ENCODE data around the gene NDUFAF2. TPM values are rescaled to one million over a fixed set of nuclear protein-coding genes. Genes with fewer than 3 reads are reported as not detected.
"Not testable (repeated sequence)": the region's sequence is repeated elsewhere in the genome, so short reads cannot be mapped to it uniquely, and the experiment has no call there.

NDUFAF2 gene
- total RNA-seq, 1 donor from 2014 or later = 21.3 TPM

GRCh38 chr5:60977956-60978737 lies 33.1 kb downstream of the NDUFAF2 start:
- Mint-ChIP-seq H3K36me3 (peaks cover 5% of the 10 kb centered on the region), H3K27ac (no peak overlapping the region), H3K27me3 (ENCODE audit: low read depth) (no peaks in the 10 kb centered on the region), H3K9me3 (peaks cover 18% of the 10 kb centered on the region), H3K4me3 (no peak overlapping the region), H3K4me1 (no peaks in the 10 kb centered on the region)
- no peak for DNase-seq (ENCODE audit: low spot score in 2 of 2, unreplicated experiment in 2 of 2)
- TF ChIP-seq, protein P1, sequence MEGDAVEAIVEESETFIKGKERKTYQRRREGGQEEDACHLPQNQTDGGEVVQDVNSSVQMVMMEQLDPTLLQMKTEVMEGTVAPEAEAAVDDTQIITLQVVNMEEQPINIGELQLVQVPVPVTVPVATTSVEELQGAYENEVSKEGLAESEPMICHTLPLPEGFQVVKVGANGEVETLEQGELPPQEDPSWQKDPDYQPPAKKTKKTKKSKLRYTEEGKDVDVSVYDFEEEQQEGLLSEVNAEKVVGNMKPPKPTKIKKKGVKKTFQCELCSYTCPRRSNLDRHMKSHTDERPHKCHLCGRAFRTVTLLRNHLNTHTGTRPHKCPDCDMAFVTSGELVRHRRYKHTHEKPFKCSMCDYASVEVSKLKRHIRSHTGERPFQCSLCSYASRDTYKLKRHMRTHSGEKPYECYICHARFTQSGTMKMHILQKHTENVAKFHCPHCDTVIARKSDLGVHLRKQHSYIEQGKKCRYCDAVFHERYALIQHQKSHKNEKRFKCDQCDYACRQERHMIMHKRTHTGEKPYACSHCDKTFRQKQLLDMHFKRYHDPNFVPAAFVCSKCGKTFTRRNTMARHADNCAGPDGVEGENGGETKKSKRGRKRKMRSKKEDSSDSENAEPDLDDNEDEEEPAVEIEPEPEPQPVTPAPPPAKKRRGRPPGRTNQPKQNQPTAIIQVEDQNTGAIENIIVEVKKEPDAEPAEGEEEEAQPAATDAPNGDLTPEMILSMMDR (IDR thresholded peaks at IDR 0.05; ENCODE audit: unreplicated experiment) = no peak

DNA sequence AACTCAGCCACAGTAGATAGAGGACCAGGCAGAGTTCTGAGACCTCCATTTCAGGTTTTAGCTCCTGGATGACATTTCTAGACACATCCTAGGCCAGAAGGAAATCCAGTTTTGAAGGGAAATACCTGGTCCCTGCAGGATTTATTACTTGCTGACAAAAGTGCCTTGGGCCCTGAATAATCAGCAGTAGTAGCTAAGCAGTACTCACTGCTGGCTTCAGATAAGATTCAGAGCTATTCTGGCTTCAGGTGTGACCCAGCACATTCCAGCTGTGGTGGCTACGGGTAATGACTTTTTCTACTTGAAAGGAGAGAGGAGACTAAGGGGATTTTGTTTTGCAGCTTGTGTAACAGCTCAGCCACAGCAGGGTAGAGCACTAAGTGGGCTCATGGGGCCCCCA lies 34.0 kb downstream of the NDUFAF2 start:
- H3K27ac Mint-ChIP-seq = no peak overlapping the region
- H3K4me1 Mint-ChIP-seq = no peaks in the 10 kb centered on the region
- H3K4me3 Mint-ChIP-seq = no peak overlapping the region
- H3K36me3 Mint-ChIP-seq = peaks cover 5% of the 10 kb centered on the region
- H3K9me3 Mint-ChIP-seq = peaks cover 18% of the 10 kb centered on the region
- TF ChIP-seq, protein P1 (IDR thresholded peaks at IDR 0.05; ENCODE audit: unreplicated experiment) = no peak
- DNase-seq (ENCODE audit: low spot score in 2 of 2, unreplicated experiment in 2 of 2) = no peak
- no peaks in the 10 kb centered on the region for H3K27me3 Mint-ChIP-seq (ENCODE audit: low read depth)

DNA sequence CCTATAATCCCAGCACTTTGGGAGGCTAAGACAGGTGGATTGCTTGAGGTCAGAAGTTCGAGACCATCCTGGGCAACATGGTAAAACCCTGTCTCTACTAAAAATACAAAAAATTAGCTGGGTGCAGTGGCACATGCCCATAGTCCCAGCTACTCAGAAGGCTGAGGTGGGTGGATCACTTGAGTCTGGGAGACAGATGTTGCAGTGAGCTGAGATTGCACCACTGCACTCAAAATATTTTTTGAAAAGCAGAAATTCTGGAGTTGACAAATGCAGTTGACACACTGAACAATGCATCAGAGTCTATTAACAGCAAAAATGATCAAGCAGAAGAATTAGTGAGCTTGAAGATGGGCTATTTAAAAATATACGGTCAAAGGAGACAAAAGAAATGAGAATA lies 35.5 kb downstream of the NDUFAF2 start:
- no peak for DNase-seq (ENCODE audit: low spot score in 2 of 2, unreplicated experiment in 2 of 2)
- H3K4me1 Mint-ChIP-seq = no peaks in the 10 kb centered on the region
- no peak overlapping the region for H3K4me3 Mint-ChIP-seq
- H3K27ac Mint-ChIP-seq = no peak overlapping the region
- TF ChIP-seq, protein P1 (IDR thresholded peaks at IDR 0.05; ENCODE audit: unreplicated experiment) = no peak
- H3K9me3 Mint-ChIP-seq = peaks cover 25% of the 10 kb centered on the region
- no peaks in the 10 kb centered on the region for H3K27me3 Mint-ChIP-seq (ENCODE audit: low read depth)
- H3K36me3 Mint-ChIP-seq = peaks cover 12% of the 10 kb centered on the region

DNA sequence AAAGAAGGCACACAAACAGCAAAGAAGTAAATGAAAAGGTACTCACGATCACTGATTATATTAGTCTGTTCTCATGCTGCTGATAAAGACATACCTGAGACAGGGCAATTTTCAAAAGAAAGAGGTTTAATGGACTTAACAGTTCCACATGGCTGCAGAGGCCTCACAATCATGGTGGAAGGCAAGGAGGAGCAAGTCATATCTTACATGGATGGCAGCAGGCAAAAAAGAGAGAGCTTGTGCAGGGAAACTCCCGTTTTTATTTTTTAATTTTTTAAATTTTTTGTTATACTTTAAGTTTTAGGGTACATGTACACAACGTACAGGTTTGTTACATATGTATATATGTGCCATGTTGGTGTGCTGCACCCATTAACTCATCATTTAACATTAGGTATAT lies 37.1 kb downstream of the NDUFAF2 start:
- not testable (repeated sequence) for DNase-seq (ENCODE audit: low spot score in 2 of 2, unreplicated experiment in 2 of 2); H3K4me3 Mint-ChIP-seq; H3K27ac Mint-ChIP-seq; H3K27me3 Mint-ChIP-seq (ENCODE audit: low read depth); H3K4me1 Mint-ChIP-seq
- Mint-ChIP-seq H3K9me3 (peaks cover 39% of the 10 kb centered on the region), H3K36me3 (peaks cover 15% of the 10 kb centered on the region)

GRCh38 chr5:60989790-60990189 lies 44.8 kb downstream of the NDUFAF2 start:
- TF ChIP-seq, protein P1 (IDR thresholded peaks at IDR 0.05; ENCODE audit: unreplicated experiment) = no peak
- Mint-ChIP-seq H3K4me1 (no peaks in the 10 kb centered on the region), H3K4me3 (no peak overlapping the region), H3K36me3 (peaks cover 17% of the 10 kb centered on the region), H3K27ac (no peak overlapping the region), H3K27me3 (ENCODE audit: low read depth) (no peaks in the 10 kb centered on the region), H3K9me3 (peaks cover 65% of the 10 kb centered on the region)
- no peak for DNase-seq (ENCODE audit: low spot score in 2 of 2, unreplicated experiment in 2 of 2)

GRCh38 chr5:60992871-60993270 lies 47.9 kb downstream of the NDUFAF2 start:
- DNase-seq (ENCODE audit: low spot score in 2 of 2, unreplicated experiment in 2 of 2) = no peak
- no peaks in the 10 kb centered on the region for H3K4me1 Mint-ChIP-seq
- H3K9me3 Mint-ChIP-seq = peaks cover 43% of the 10 kb centered on the region
- H3K36me3 Mint-ChIP-seq = peaks cover 10% of the 10 kb centered on the region
- TF ChIP-seq, protein P1 (IDR thresholded peaks at IDR 0.05; ENCODE audit: unreplicated experiment) = no peak
- H3K27ac Mint-ChIP-seq = no peak overlapping the region
- H3K4me3 Mint-ChIP-seq = no peak overlapping the region
- no peaks in the 10 kb centered on the region for H3K27me3 Mint-ChIP-seq (ENCODE audit: low read depth)
